SK-N-MC (cell line): ENCODE measurements around the gene FOSL2.

Experiments used
- DNase-seq: peaks from one replicate; pipeline ENCODE4 v3.0.0-alpha.2; 2011; ENCODE audit warnings: low read depth, low spot score
- H3K27ac ChIP-seq: fragments of 200-600 bp; sonication (generic); 2 replicates; pipeline ENCODE4 v1.5.1; 2016; ENCODE audit warnings: mixed run types
- H3K36me3 ChIP-seq: fragments of 200-600 bp; sonication (generic); 2 replicates; pipeline ENCODE4 v1.6.1; 2017; ENCODE audit warnings: antibody characterized with exemption, low read length, mixed read lengths; ENCODE audit not compliant: insufficient read depth
- H3K4me3 ChIP-seq: fragments of 200-600 bp; sonication (generic); 2 replicates; pipeline ENCODE4 v1.5.1; 2016
- H3K9ac ChIP-seq: fragments of 200-600 bp; sonication (generic); 2 replicates; pipeline ENCODE4 v1.8.0; 2017; ENCODE audit warnings: mixed run types, mixed read lengths; ENCODE audit not compliant: insufficient read length
- H3K9me3 ChIP-seq: fragments of 200-600 bp; sonication (generic); 2 replicates; pipeline ENCODE4 v1.6.1; 2017; ENCODE audit warnings: low read depth, mild to moderate bottlenecking, antibody characterized with exemption, low read length, moderate library complexity, mixed read lengths
- EZH2 ChIP-seq: fragments of 200-600 bp; sonication (generic); IDR thresholded peaks from one replicate; pipeline ENCODE4 v1.6.1; 2017; ENCODE audit warnings: antibody characterized with exemption
- FOXP2 ChIP-seq: optimal IDR thresholded peaks from 2 replicates; pipeline ENCODE3; 2011; ENCODE audit warnings: mild to moderate bottlenecking, moderate library complexity; ENCODE audit not compliant: insufficient read depth; ENCODE audit errors: extremely low read length, control extremely low read depth
- POLR2AphosphoS5 ChIP-seq: IDR thresholded peaks from 2 replicates; pipeline ENCODE4 v1.6.1; 2012; ENCODE audit warnings: mild to moderate bottlenecking, low read depth, low read length, borderline replicate concordance

FOSL2 gene

GRCh38 chr2:28392297-28393113 is at the start of gene FOSL2:
FOSL2 (plus strand) TSS chr2:28392858; CDS start chr2:28393721, 863 bp downstream.
- peak; percentile 95 for DNase-seq
- H3K9ac ChIP-seq = peak within 1 kb of the TSS; percentile 85
- H3K36me3 ChIP-seq = no peaks in the 10 kb centered on the region
- H3K4me3 ChIP-seq = peak within 1 kb of the TSS; percentile 86
- TF ChIP-seq FOXP2 = peak; percentile 72
- TF ChIP-seq EZH2 = no peak
- TF ChIP-seq POLR2AphosphoS5 = peak; percentile 82
- H3K27ac ChIP-seq = peak within 1 kb of the TSS; percentile 87
- H3K9me3 ChIP-seq = no peaks in the 10 kb centered on the region

DNA sequence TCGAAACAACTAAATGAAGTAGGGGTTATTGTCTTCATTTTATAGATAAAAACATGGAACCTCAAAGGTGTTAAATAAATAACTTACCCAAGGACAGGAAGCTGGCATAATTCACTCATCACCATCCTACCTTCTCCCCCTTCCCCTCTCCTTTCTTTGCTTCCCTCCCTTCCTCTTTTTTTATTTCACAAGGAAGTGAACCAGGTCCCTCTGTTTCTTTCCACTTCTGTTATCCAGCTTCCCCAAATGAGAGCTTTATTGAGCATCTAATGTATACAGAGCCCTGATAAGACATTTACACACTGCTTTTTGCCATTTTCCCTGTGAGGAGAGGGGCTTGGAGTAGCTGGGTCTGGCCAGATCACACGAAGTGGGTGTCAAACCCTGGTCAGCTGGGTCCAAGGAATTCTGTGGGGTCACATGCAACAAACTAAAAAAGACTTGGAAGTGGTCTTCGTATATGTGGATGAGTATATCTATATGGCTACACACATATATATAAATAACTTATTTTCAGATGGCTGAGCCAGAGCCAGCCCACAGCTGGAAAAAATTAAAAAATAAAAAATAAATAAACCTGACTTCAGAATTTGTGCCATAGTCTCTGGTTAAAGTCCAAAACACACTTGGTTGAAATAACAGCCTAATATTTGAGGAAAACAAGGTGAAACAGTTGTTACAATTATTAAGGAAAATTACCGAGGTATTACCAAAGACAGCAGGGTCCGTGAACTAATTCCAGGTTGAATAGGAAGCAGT is 49.3 kb upstream of the FOSL2 start:
- H3K4me3 ChIP-seq = no peak overlapping the region

DNA sequence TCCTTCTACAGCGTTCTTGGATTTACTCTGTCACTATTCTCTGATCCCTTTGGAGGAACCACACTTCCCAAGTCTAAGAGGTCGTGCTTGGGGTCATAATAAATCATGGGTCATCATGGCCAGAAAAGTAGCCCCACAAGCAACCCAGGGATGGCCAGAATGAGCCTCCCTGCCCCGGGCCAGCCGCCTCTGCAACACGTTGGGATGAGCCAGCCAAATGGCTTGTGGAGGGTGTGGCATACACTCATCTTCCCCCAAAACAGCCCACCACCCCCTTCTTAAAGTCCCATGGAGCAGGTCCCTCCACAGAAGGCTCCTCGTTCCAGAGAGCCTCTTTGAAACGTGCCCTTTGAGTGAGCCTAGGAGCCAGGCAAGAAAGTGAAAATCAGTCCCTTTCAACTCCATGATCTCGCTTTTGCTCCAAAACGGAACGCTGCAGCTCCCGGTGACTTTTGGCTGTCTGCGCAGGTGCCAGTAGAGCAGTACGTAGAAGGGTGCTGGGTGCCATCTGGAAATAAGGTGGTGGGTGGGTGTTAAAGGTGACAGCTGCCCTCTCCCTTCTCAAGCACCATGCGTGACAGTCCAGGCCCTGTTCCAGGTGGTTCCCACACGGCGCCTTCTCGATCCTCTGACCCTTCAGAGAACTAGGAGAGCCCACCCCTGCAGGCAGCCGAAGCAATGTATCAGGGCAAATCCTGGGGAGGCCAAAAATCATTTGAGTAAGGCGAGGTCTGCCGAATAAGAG is 48.5 kb upstream of the FOSL2 start:
- Histone ChIP-seq H3K9me3 (no peaks in the 10 kb centered on the region), H3K27ac (peak overlapping the region; percentile 65; the same call in 1 of the 2 replicates), H3K4me3 (no peak overlapping the region), H3K36me3 (no peaks in the 10 kb centered on the region), H3K9ac (no peak overlapping the region)
- TF ChIP-seq POLR2AphosphoS5 = no peak
- no peak for TF ChIP-seq EZH2
- TF ChIP-seq FOXP2 = no peak
- DNase-seq = no peak

More for the DNA sequence above, 49.3 kb upstream of the FOSL2 start:
- TF ChIP-seq EZH2 (no peak), POLR2AphosphoS5 (no peak), FOXP2 (no peak)
- no peak for DNase-seq
- Histone ChIP-seq H3K27ac (peak overlapping the region; percentile 65; the same call in 1 of the 2 replicates), H3K9ac (no peak overlapping the region), H3K36me3 (no peaks in the 10 kb centered on the region), H3K9me3 (no peaks in the 10 kb centered on the region)

DNA sequence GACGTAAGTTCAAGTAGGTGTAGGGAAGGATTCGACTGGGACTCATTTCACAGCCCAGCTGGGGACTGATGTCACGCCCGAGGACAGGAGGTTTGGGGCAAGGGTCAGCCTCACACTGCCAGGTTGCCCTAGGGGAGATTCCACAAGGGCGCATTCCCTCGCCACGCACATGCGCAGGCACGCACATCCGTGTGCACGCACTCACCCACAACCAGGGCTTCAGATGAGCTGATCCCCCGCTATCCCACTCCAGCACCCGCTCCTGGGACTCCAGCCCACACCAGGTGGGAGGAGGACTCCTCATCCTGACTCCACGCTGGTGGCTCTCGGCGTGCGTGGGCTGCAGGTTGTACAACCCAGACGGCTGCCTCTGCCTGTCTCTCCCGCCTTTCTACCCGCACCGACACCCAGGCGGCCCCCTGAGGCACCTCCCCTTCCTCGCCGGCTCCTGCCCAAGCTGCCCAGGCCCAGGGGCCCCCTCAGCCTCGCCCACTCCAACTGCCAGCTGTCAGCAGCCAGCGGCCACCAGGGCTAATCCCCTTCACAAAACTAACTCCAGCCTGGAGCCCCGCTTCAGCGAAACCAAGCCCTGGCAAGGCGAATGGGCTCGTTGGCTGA is 47.8 kb upstream of the FOSL2 start:
- Histone ChIP-seq H3K9ac (no peak overlapping the region), H3K9me3 (no peaks in the 10 kb centered on the region), H3K36me3 (no peaks in the 10 kb centered on the region), H3K4me3 (no peak overlapping the region), H3K27ac (no peak overlapping the region)
- TF ChIP-seq FOXP2 = no peak
- TF ChIP-seq EZH2 = no peak
- no peak for TF ChIP-seq POLR2AphosphoS5
- no peak for DNase-seq

- Histone ChIP-seq H3K4me3 (no peak overlapping the region), H3K27ac (no peak overlapping the region), H3K9me3 (no peaks in the 10 kb centered on the region), H3K36me3 (no peaks in the 10 kb centered on the region), H3K9ac (no peak overlapping the region)
- TF ChIP-seq POLR2AphosphoS5 (no peak), FOXP2 (no peak), EZH2 (no peak)
- no peak for DNase-seq
Measured at GRCh38 chr2:28345619-28346018, 47.0 kb upstream of the FOSL2 start.

GRCh38 chr2:28346587-28346986 is 46.1 kb upstream of the FOSL2 start:
- DNase-seq = no peak
- no peak for TF ChIP-seq POLR2AphosphoS5
- TF ChIP-seq EZH2 = no peak
- TF ChIP-seq FOXP2 = no peak
- H3K9ac ChIP-seq = no peak overlapping the region
- no peaks in the 10 kb centered on the region for H3K9me3 ChIP-seq
- H3K36me3 ChIP-seq = no peaks in the 10 kb centered on the region
- H3K27ac ChIP-seq = no peak overlapping the region
- no peak overlapping the region for H3K4me3 ChIP-seq

- TF ChIP-seq EZH2 = no peak
- TF ChIP-seq POLR2AphosphoS5 = no peak
- no peak for TF ChIP-seq FOXP2
- no peak overlapping the region for H3K27ac ChIP-seq
- no peaks in the 10 kb centered on the region for H3K36me3 ChIP-seq
- no peak for DNase-seq
- H3K9ac ChIP-seq = no peak overlapping the region
- no peak overlapping the region for H3K4me3 ChIP-seq
- no peaks in the 10 kb centered on the region for H3K9me3 ChIP-seq
Measured at GRCh38 chr2:28347193-28347592, 45.5 kb upstream of the FOSL2 start.

GRCh38 chr2:28347596-28347995 is 45.1 kb upstream of the FOSL2 start:
- no peak for TF ChIP-seq POLR2AphosphoS5
- TF ChIP-seq EZH2 = no peak
- no peak for TF ChIP-seq FOXP2
- no peak overlapping the region for H3K4me3 ChIP-seq
- no peaks in the 10 kb centered on the region for H3K9me3 ChIP-seq
- no peak for DNase-seq
- no peaks in the 10 kb centered on the region for H3K36me3 ChIP-seq
- H3K27ac ChIP-seq = no peak overlapping the region
- H3K9ac ChIP-seq = no peak overlapping the region
